ENCODE results near the gene ARHGAP8. TPM values are rescaled to one million over a fixed set of nuclear protein-coding genes. Genes with fewer than 3 reads are reported as not detected.

ARHGAP8 gene
- total and polyA plus RNA-seq, 3 donors from 2014 or later: 9.5 to 15.0 (median 9.7) TPM

DNA sequence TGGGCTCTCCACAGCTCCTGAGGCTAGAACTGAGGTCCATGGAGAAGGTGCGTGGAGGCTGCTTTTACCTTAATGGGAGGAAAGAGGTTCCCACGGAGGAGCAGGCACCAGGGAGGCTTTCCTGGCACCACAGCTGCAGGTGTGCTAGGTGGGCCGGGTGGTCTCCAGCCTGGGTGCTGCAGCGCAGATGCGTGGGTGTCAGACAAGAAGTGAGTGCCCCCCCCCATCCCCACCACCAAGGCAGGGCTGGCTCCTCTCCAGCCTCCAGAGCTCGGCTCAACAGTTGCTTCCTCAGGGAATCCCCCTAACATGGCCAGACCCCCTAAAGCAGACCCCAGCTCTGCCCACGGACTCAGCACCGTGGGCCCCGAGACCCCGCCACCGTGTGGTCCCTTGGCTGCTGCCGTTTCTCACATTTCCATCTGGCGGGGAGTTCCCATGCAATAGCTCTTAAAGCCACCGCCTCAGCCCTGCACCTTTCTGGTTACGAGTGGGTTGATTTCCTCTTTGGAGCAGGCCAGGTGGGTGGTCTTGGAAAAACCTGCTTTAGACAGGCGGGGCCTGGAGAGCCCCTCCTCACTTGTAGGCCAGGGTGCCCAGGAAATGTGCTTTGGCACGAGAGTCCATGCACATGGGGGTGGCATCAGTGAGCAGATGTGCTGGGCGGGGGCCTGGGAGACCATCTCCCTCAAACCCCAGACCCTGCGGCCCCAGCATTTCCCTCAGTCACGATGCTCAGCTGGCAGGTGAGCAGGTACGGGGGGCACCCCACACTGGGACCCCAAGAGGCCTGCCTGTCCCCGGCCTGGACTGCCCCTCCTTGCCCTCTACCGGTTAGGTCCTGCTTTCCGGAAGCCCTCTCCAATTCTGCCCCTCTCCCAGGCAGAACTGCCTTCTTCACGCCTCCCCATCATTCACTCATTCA is 93.7 kb downstream of the ARHGAP8 start:
- Histone ChIP-seq H3K4me1 (no peaks in the 10 kb centered on the region), H3K27me3 (no peaks in the 10 kb centered on the region), H3K9me3 (no peaks in the 10 kb centered on the region), H3K36me3 (ENCODE audit: low read depth, missing control alignments) (no peaks in the 10 kb centered on the region), H3K27ac (no peak overlapping the region), H3K4me3 (no peak overlapping the region)
- 91 to 94% methylated on average over 15 to 25 of the region's 25 CpGs for WGBS, 2 donors
- TF ChIP-seq POLR2A (IDR thresholded peaks at IDR 0.05): no peak
- TF ChIP-seq, protein P1, sequence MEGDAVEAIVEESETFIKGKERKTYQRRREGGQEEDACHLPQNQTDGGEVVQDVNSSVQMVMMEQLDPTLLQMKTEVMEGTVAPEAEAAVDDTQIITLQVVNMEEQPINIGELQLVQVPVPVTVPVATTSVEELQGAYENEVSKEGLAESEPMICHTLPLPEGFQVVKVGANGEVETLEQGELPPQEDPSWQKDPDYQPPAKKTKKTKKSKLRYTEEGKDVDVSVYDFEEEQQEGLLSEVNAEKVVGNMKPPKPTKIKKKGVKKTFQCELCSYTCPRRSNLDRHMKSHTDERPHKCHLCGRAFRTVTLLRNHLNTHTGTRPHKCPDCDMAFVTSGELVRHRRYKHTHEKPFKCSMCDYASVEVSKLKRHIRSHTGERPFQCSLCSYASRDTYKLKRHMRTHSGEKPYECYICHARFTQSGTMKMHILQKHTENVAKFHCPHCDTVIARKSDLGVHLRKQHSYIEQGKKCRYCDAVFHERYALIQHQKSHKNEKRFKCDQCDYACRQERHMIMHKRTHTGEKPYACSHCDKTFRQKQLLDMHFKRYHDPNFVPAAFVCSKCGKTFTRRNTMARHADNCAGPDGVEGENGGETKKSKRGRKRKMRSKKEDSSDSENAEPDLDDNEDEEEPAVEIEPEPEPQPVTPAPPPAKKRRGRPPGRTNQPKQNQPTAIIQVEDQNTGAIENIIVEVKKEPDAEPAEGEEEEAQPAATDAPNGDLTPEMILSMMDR (IDR thresholded peaks at IDR 0.05): no peak
- intact Hi-C loops (cut with DNase I; ENCODE audit: low total_unique reads): no loop called here
- DNase-seq: no peak

DNA sequence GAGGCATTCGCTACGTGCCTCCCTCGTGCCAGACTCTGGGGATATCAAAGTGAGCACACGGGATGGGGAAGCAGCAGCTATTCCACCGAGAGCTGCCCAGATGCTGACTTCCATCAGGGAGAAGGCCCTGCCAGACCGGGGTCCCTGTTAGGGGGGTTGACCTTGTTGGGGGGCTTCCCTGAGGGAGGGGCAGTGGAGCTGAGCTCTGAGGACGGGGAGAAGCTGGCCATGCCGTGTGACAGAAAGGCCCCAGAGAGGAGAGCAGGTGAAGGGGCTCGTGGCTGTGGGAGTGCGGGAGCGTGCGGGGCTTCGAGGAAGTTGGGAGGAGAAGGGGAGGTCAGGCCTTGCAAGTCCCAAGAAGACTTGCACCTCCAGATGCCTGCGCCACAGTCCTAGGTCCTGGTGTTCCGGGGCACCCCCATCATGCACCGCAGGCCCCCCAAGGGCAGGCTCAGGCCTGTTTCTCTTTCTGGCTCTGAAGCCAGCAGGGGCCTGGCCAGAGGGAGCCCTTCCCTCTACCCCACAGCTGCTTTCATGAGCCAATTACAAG is 94.4 kb downstream of the ARHGAP8 start:
- intact Hi-C loops (cut with DNase I; ENCODE audit: low total_unique reads): no loop called here

DNA sequence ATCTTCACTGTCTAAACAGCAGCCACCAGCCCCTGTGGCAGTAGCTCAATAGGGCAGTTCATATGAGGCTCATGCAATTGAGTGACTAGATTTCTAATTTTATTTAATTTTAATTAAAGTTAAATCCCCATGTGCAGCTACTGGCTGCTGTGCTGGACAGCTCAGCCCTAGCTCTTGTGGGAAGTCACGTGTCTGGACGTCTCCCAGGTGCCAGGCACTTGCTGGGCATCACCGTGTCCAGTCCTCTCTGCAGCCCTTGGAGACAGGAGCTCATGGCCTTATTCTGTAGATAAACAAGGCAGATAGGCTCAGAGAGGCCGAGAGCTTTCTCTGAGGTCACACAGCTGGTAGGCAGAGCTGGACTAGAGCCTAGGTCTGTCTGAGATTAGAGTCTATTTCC is 95.0 kb downstream of the ARHGAP8 start:
- intact Hi-C loops (cut with DNase I; ENCODE audit: low total_unique reads): no loop called here
- DNase-seq: no peak
- no peaks in the 10 kb centered on the region for H3K9me3 ChIP-seq
- H3K27me3 ChIP-seq: no peaks in the 10 kb centered on the region
- 70 to 74% methylated on average over 4 of the region's 4 CpGs for WGBS, 2 donors
- H3K36me3 ChIP-seq (ENCODE audit: low read depth, missing control alignments): no peaks in the 10 kb centered on the region
- TF ChIP-seq POLR2A (IDR thresholded peaks at IDR 0.05): no peak
- TF ChIP-seq, protein P1 (IDR thresholded peaks at IDR 0.05): no peak
- no peak overlapping the region for H3K27ac ChIP-seq
- no peaks in the 10 kb centered on the region for H3K4me1 ChIP-seq
- H3K4me3 ChIP-seq: no peak overlapping the region

More for the DNA sequence above, 94.4 kb downstream of the ARHGAP8 start:
- no peaks in the 10 kb centered on the region for H3K9me3 ChIP-seq
- H3K27me3 ChIP-seq: no peaks in the 10 kb centered on the region
- no peaks in the 10 kb centered on the region for H3K36me3 ChIP-seq (ENCODE audit: low read depth, missing control alignments)
- H3K4me3 ChIP-seq: no peak overlapping the region
- no peaks in the 10 kb centered on the region for H3K4me1 ChIP-seq
- DNase-seq: no peak
- no peak overlapping the region for H3K27ac ChIP-seq
- WGBS, 2 donors: 88 to 93% methylated on average over 15 to 16 of the region's 16 CpGs
- no peak for TF ChIP-seq POLR2A (IDR thresholded peaks at IDR 0.05)
- TF ChIP-seq, protein P1 (IDR thresholded peaks at IDR 0.05): no peak

DNA sequence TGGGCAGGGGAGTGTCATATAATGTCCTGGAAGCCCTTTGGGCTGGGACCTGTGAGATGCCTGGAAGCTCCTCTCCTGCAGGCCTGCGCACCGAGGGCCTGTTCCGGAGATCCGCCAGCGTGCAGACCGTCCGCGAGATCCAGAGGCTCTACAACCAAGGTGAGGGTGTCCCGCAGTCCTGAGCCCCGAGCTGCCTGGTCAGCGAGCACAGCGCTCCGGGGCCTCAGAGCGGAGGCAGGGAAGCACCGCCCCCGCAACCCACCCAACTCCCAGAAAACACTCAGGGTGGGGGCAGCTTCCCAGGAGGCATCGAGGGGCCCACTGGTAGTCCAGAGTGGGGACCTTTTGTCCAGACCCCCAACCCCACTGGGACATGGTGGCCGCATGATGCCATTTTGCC is 95.5 kb downstream of the ARHGAP8 start:
- TF ChIP-seq POLR2A (IDR thresholded peaks at IDR 0.05): no peak
- TF ChIP-seq, protein P1 (IDR thresholded peaks at IDR 0.05): no peak
- intact Hi-C loops (cut with DNase I; ENCODE audit: low total_unique reads): no loop called here
- H3K4me3 ChIP-seq: no peak overlapping the region
- DNase-seq: no peak
- H3K4me1 ChIP-seq: no peaks in the 10 kb centered on the region
- 90 to 96% methylated on average over 7 to 18 of the region's 18 CpGs for WGBS, 2 donors
- H3K36me3 ChIP-seq (ENCODE audit: low read depth, missing control alignments): no peaks in the 10 kb centered on the region
- H3K27me3 ChIP-seq: no peaks in the 10 kb centered on the region
- H3K9me3 ChIP-seq: no peaks in the 10 kb centered on the region
- H3K27ac ChIP-seq: no peak overlapping the region
